ENCODE data around the gene LARP6.

DNA sequence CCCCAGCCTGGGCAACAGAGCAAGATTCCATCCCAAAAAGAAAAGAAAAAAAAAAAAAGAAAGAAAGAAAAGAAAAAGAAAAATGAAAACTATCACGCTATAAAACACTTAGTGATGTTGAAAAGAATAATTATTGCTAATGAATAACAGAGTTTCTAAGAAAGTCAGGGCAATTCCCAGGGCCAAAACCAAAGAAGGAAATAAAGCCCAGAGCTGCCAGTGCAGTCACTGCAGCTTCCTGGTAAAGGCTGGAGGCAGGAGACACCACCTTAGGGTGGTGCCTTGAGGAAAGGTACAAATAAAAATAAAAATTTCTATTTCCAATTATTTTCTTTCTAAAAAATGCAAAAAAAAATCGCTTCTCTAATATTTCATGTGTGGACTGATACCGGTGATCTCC is 70.9 kb downstream of the LARP6 start:
- TF ChIP-seq, protein P1, sequence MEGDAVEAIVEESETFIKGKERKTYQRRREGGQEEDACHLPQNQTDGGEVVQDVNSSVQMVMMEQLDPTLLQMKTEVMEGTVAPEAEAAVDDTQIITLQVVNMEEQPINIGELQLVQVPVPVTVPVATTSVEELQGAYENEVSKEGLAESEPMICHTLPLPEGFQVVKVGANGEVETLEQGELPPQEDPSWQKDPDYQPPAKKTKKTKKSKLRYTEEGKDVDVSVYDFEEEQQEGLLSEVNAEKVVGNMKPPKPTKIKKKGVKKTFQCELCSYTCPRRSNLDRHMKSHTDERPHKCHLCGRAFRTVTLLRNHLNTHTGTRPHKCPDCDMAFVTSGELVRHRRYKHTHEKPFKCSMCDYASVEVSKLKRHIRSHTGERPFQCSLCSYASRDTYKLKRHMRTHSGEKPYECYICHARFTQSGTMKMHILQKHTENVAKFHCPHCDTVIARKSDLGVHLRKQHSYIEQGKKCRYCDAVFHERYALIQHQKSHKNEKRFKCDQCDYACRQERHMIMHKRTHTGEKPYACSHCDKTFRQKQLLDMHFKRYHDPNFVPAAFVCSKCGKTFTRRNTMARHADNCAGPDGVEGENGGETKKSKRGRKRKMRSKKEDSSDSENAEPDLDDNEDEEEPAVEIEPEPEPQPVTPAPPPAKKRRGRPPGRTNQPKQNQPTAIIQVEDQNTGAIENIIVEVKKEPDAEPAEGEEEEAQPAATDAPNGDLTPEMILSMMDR (conservative IDR thresholded peaks at IDR 0.05; ENCODE audit: low read depth in 2 of 2), result no peak
- TF ChIP-seq, protein P2, sequence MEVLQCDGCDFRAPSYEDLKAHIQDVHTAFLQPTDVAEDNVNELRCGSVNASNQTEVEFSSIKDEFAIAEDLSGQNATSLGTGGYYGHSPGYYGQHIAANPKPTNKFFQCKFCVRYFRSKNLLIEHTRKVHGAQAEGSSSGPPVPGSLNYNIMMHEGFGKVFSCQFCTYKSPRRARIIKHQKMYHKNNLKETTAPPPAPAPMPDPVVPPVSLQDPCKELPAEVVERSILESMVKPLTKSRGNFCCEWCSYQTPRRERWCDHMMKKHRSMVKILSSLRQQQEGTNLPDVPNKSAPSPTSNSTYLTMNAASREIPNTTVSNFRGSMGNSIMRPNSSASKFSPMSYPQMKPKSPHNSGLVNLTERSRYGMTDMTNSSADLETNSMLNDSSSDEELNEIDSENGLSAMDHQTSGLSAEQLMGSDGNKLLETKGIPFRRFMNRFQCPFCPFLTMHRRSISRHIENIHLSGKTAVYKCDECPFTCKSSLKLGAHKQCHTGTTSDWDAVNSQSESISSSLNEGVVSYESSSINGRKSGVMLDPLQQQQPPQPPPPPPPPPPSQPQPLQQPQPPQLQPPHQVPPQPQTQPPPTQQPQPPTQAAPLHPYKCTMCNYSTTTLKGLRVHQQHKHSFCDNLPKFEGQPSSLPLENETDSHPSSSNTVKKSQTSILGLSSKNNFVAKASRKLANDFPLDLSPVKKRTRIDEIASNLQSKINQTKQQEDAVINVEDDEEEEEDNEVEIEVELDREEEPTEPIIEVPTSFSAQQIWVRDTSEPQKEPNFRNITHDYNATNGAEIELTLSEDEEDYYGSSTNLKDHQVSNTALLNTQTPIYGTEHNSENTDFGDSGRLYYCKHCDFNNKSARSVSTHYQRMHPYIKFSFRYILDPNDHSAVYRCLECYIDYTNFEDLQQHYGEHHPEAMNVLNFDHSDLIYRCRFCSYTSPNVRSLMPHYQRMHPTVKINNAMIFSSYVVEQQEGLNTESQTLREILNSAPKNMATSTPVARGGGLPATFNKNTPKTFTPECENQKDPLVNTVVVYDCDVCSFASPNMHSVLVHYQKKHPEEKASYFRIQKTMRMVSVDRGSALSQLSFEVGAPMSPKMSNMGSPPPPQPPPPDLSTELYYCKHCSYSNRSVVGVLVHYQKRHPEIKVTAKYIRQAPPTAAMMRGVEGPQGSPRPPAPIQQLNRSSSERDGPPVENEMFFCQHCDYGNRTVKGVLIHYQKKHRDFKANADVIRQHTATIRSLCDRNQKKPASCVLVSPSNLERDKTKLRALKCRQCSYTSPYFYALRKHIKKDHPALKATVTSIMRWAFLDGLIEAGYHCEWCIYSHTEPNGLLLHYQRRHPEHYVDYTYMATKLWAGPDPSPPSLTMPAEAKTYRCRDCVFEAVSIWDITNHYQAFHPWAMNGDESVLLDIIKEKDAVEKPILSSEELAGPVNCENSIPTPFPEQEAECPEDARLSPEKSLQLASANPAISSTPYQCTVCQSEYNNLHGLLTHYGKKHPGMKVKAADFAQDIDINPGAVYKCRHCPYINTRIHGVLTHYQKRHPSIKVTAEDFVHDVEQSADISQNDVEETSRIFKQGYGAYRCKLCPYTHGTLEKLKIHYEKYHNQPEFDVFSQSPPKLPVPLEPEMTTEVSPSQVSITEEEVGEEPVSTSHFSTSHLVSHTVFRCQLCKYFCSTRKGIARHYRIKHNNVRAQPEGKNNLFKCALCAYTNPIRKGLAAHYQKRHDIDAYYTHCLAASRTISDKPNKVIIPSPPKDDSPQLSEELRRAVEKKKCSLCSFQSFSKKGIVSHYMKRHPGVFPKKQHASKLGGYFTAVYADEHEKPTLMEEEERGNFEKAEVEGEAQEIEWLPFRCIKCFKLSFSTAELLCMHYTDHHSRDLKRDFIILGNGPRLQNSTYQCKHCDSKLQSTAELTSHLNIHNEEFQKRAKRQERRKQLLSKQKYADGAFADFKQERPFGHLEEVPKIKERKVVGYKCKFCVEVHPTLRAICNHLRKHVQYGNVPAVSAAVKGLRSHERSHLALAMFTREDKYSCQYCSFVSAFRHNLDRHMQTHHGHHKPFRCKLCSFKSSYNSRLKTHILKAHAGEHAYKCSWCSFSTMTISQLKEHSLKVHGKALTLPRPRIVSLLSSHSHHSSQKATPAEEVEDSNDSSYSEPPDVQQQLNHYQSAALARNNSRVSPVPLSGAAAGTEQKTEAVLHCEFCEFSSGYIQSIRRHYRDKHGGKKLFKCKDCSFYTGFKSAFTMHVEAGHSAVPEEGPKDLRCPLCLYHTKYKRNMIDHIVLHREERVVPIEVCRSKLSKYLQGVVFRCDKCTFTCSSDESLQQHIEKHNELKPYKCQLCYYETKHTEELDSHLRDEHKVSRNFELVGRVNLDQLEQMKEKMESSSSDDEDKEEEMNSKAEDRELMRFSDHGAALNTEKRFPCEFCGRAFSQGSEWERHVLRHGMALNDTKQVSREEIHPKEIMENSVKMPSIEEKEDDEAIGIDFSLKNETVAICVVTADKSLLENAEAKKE (CRISPR knock-in tag; IDR thresholded peaks at IDR 0.05), result no peak
- TF ChIP-seq EZH2 (IDR thresholded peaks at IDR 0.05; ENCODE audit: low read depth, unreplicated experiment), result no peak
- no peak for TF ChIP-seq EZH2phosphoT487 (IDR thresholded peaks at IDR 0.05; ENCODE audit: unreplicated experiment)
- TF ChIP-seq, protein P3, sequence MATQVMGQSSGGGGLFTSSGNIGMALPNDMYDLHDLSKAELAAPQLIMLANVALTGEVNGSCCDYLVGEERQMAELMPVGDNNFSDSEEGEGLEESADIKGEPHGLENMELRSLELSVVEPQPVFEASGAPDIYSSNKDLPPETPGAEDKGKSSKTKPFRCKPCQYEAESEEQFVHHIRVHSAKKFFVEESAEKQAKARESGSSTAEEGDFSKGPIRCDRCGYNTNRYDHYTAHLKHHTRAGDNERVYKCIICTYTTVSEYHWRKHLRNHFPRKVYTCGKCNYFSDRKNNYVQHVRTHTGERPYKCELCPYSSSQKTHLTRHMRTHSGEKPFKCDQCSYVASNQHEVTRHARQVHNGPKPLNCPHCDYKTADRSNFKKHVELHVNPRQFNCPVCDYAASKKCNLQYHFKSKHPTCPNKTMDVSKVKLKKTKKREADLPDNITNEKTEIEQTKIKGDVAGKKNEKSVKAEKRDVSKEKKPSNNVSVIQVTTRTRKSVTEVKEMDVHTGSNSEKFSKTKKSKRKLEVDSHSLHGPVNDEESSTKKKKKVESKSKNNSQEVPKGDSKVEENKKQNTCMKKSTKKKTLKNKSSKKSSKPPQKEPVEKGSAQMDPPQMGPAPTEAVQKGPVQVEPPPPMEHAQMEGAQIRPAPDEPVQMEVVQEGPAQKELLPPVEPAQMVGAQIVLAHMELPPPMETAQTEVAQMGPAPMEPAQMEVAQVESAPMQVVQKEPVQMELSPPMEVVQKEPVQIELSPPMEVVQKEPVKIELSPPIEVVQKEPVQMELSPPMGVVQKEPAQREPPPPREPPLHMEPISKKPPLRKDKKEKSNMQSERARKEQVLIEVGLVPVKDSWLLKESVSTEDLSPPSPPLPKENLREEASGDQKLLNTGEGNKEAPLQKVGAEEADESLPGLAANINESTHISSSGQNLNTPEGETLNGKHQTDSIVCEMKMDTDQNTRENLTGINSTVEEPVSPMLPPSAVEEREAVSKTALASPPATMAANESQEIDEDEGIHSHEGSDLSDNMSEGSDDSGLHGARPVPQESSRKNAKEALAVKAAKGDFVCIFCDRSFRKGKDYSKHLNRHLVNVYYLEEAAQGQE (IDR thresholded peaks at IDR 0.05; ENCODE audit: unreplicated experiment), result no peak

Data from GM23338 (cell line).